Measurements from ENCODE around the gene CDH13. TPM values are rescaled to one million over a fixed set of nuclear protein-coding genes. Genes with fewer than 3 reads are reported as not detected.

CDH13 gene
- polyA plus RNA-seq, 10 donors = 32.5 to 56.9 (median 47.0) TPM

DNA sequence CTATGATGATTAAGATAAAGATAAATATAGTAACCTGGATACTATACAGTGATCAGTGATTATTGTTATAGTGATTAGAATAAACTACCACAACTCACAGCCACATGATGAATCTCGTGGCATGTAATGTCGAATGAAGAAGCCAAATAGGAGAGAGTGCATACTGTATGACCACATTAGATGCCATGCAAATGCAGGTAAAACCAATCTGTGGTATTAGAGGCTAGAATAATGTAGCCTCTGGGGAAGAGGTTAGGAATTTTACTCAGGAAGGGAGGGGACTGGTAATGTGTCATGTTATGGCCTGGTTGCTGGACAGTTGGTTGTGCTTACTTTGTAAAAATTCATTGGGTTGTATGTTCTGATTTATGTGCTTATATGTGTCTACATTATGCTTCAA is 402.7 kb downstream of the CDH13 start:
- DNase-seq = no peak

GRCh38 chr16:83031524-83031923 is 404.8 kb downstream of the CDH13 start:
- no peak for DNase-seq

- DNase-seq = no peak
Observed at GRCh38 chr16:83037102-83037501, 410.3 kb downstream of the CDH13 start.

DNA sequence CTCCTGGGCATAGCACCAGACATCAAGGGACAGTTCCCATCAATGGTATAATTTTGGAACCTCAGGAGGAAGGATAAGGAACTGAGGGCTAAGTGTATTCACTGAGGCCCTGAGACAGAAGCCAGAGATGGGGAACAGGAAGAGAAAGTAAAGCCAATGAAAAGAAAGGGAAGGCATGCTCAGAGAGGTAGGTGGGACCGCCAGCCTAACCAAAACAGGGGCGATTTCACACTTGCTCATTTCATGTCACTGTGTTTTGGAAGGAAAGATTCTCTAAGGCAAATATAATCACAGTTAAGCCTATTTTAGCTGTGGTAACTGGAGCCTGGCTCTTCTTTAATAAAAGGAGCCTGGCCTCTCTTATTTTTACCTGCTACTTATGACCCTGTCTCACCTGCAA is 411.1 kb downstream of the CDH13 start:
- no peak for DNase-seq

DNA sequence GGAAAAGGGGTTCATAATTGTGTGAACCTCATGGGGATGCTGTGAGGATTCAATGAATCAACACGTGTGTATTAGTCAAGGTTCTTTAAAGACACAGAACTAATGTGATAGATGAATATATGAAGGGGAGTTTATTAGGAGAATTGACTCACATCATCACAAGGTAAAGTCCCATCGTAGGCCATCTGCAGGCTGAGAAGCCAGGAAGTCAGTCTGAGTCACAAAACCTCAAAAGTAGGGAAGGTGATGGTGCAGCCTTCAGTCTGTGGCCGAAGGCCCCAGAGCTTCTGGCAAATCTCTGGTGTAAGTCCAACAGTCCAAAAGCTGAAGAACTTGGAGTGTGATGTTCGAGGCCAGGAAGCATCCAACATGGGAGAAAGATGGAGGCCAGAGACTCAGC is 413.4 kb downstream of the CDH13 start:
- no peak for DNase-seq

DNA sequence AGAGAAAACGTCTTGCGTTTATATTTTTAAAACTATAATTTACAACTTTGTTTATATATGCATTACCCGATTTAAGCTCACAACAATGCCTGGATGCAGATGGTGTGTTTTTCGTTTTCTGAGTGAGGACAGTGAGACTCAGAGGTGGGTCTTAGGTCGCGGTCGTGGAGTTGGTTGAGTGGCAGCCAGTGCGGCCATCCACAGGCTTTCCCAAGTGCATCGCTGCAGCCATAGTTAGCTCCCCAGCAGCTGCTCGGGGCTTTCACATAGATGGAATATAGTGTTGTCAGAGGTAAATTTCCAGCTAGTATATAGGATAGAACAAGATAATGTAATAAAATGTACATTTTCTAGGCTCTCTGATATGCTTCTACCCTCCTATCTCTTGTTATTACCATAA is 417.8 kb downstream of the CDH13 start:
- DNase-seq = no peak

DNA sequence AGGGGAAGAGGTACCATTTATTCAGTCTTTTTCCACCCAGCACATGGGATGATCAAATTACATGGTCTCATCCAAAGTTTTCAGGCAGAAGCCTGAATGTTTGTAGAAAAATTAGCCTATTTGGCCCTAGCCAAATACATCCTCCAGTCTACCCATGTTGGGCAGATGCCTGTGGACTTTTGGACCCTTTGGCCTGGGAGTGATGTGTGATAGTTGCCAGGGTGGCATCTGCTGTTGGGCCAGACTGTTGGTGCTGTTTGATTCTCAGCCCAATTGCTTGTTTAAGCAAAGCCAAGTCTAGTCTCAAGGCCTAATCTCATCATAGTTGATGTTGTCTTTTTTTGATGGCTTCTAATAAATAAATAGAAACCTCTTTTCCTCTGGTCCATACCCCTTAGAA is 419.0 kb downstream of the CDH13 start:
- DNase-seq = peak in 2 of 3 donors; percentile 8

GRCh38 chr16:83046664-83047063 is 419.9 kb downstream of the CDH13 start:
- no peak for DNase-seq

DNA sequence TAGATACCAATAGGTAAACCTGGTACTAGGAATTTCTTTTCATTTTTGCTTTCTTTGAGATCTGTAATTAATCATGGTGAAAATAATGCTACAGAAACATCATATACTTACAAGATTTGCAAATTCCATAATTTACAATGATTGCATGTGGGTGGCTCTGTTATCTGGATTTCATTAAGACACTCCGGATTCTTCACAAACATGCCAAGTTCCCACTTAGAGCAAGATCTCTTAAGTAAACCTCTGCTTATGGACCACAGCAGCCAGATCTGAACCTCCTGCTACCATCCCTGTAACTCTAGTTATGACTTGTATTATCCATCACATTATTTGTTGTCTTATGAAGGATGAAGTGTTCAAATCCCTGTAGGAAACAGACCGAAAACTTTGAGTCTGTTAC is 424.7 kb downstream of the CDH13 start:
- DNase-seq = no peak

- no peak for DNase-seq
Observed at GRCh38 chr16:83054283-83054682, 427.5 kb downstream of the CDH13 start.

DNA sequence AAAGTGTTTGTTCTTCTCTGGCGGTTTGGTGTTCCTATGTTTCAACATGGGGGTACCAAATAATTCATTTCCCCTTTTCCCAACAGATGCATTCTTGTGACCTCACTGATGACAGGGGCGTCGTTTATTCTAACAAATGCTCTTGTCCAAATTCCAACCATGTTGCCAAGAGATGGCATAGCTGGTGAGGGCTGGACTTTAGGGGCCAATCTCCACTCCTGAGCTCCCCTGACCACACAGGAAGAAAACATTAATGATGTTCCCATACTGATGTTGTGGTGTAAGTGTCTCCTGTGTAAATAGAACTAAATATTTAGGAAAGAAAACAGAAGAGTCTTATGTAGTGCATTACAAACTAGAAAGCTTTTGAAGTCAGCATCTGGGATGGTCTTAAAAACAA is 431.6 kb downstream of the CDH13 start:
- no peak for DNase-seq

DNA sequence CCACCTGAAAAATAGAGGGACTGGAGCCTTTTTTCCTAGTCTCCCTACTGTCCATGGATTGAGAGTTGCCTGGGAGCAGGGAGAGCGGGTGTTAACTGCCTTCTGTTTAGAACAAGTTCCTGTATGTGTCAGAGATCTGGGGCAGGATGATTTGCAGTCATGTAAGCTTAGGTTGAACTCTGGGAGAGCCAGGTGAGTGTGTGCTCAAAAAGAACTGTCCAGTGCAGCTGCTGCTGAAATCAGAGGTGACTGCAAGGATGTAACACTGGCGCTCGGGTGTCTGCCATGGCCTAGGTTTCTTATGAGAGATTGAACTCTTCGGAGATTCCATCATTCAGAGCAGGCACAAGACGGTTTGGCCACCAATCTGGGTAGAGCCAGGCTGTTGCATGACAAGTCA is 432.5 kb downstream of the CDH13 start:
- DNase-seq = no peak

DNA sequence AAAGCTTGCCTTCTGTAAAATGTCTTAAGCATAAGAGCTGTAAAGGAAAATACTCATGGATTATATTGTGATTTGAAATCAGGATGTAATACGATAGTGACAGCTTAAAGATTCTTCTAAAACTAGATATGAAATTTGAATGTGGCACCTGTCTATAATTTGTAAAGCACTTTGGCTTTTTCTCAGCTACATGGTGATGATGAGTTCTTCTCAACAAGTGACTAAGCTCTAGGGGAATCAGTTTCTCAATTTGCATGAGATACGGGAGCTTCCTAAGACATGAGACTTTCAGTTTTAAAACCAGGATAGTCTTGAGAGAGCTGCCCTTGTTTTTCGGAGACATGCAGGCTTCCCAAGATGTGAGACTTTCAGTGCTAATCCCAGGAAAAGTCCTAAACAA is 439.2 kb downstream of the CDH13 start:
- no peak for DNase-seq

DNA sequence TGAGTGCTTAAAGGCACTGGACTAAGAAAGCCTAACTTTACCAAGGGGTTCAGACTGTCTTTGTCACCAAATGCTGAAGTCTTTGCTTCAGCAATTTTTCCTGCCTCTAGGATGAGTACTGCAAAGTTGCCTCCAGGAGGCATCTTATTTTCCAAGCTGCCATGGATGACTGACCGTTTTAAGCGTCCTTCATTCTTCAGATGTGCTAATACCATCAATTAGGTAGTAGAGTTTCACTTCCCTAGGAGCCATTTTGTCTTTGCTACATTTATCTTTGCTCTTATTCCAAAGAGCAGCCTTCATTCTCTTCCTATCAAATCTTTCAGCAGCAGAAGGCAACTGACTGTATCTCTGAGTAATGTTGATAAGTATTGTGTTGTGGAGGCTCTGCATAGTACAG is 440.1 kb downstream of the CDH13 start:
- no peak for DNase-seq

DNA sequence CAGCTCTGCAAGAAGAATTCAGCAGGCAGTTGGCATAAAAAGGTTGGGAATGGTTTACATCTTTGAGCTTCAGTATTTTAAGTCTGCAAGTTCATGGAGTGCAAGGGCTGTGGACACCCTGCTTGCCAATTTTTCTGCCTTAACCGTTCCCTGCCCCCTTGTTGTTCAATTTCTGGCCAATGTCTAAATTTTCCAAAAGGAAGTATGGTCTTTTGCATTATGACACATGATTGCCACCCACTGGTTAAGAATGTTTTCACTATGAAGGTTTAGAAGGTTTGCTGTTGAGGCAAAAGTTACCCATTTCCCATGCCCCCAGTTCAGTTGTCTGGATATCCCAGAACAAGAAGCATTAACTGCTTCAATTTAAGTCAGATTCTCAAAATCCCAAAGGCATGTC is 441.9 kb downstream of the CDH13 start:
- peak in 1 of 3 donors; percentile 15 for DNase-seq

DNA sequence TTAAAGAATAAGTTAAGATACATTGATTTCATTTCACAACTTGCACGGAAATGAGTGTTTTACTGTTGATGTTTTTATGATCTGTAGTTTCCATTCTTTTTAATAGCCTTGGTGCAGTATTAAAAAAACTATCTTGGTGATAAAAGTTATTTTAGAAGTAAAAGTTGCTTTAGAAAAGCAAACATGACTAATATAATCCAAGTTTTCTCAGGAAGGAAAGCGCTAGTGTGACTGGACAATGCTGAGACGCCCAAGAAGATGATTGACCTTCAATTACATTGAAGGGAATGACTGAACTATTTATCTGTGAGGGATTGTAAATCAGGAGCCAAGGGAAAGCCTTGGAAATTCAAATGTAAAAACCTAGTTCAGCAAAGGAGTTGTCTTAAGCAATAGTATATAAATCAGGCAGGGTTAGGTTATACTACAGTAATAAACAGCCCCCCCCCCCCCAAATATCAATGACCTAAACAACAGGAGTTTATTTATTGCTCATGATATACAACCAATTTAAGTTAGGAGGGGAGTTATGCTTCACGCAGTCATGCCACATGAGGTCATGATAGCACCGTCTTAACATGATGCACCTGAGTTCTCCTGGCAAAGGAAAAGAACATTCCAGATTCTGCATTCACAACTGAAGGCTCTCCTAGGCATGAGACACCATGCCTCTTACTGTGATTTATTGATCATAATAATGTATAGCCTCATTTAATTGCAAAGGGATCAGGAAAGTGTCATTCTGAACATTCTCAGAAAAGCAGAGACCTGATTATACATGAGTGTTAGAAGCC is 443.8 kb downstream of the CDH13 start:
- DNase-seq = no peak

- DNase-seq = no peak
Observed at GRCh38 chr16:83075956-83076355, 449.2 kb downstream of the CDH13 start.

DNA sequence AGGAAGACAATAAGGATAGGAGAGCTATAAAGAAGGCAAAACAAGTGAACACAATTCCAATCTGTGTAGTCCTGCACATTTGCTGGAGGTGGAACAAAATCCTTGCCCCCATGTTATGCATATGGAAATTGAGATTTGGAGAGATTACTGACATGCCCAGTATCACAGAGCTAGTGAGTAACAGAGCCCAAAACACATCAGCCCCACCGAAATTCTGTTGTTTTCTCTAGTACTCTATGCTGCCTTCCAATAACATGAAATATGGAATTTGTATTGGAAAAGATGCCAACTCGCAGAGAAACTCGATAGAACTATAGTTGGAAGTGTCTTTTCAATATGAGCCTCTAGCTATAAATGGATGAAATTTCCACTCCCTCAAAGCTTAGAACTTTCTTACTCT is 456.6 kb downstream of the CDH13 start:
- no peak for DNase-seq

GRCh38 chr16:83085660-83086059 is 458.9 kb downstream of the CDH13 start:
- DNase-seq = no peak

GRCh38 chr16:83095941-83096692 is 469.3 kb downstream of the CDH13 start:
- DNase-seq = no peak

GRCh38 chr16:83098536-83098935 is 471.8 kb downstream of the CDH13 start:
- no peak for DNase-seq

GRCh38 chr16:83100679-83101078 is 473.9 kb downstream of the CDH13 start:
- DNase-seq = no peak

DNA sequence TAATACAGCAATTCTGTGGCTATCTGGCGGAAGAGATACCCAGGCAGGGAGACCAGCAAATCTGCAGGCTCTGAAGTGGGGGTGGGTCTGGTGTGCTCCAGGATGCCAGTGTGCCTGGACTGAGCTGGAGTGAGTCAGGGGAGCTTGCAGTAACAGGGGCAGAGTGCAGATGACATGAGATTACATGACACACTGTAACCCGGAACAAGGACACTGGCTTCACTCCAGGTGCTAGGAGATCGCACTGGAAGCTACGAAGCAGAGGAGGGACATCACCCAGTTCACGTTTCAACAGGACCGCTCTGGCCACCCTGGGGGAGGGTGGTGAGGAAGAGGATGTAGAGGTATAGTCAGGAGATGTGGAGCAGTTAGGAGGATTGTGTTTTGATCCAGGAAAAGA is 475.6 kb downstream of the CDH13 start:
- no peak for DNase-seq

Data from muscle of back (tissue), 11 donors.